ENCODE data around the gene KCNK18.
"Not testable (repeated sequence)": the region's sequence is repeated elsewhere in the genome, so short reads cannot be mapped to it uniquely, and the experiment has no call there.

Gene KCNK18

DNA sequence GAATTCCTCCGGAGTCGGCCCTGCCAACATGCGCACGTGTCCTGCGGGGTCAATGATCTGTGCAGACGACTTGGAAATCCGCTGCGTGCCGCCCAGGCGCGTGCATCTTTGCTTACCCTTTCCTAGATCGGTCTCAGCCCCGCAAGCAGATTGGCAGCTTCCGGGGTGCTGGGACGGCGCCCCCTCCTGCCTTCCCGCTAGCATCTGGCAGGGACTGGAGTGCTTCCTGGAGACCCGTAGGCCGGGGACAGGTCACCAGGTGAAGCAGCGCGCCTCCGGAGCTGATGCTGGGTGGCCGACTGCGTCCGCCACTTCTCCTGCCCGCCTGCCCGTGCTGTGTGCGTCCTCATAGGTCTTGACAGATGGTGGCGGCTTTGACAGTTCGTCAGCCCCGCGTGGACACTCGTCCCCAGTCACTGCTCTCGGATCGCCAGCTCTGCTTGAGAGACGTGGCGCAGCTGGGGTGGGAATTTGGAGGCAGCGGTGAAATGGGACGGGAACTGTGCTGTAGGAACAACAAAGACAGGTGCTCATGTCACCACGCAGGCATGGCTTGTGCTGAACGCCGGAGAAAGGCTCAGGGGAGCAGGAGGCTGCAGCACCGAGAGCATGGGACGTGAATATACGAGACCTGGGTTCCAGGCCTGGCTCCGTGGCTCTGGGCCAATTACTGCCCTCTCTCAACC lies 21.9 kb upstream of the KCNK18 start:
- TF ChIP-seq CTCF (IDR thresholded peaks at IDR 0.05) = peak; percentile 20
- no peaks in the 10 kb centered on the region for H3K9me3 ChIP-seq
- peak overlapping the region; percentile 58 for H3K27ac ChIP-seq
- H3K4me3 ChIP-seq (ENCODE audit: low read depth in 1 of 2, low read length in 1 of 2) = peak overlapping the region; percentile 71 to 74
- no peaks in the 10 kb centered on the region for H3K36me3 ChIP-seq
- peaks cover 15 to 21% of the 10 kb centered on the region in 2 experiments for H3K4me1 ChIP-seq (ENCODE audit: control insufficient read depth in 1 of 2, insufficient read depth in 1 of 2, low read depth in 1 of 2, low read length in 1 of 2)
- H3K27me3 ChIP-seq = peaks cover 76% of the 10 kb centered on the region

GRCh38 chr10:117175901-117176534 lies 21.3 kb upstream of the KCNK18 start:
- Histone ChIP-seq H3K9me3 (no peaks in the 10 kb centered on the region), H3K27me3 (peaks cover 76% of the 10 kb centered on the region), H3K4me1 (ENCODE audit: control insufficient read depth in 1 of 2, insufficient read depth in 1 of 2, low read depth in 1 of 2, low read length in 1 of 2) (peaks cover 15 to 21% of the 10 kb centered on the region in 2 experiments), H3K4me3 (ENCODE audit: low read depth in 1 of 2, low read length in 1 of 2) (peak overlapping the region; percentile 71 to 74), H3K36me3 (no peaks in the 10 kb centered on the region), H3K27ac (peak overlapping the region; percentile 58)
- TF ChIP-seq CTCF (IDR thresholded peaks at IDR 0.05) = peak; percentile 72

- no peaks in the 10 kb centered on the region for H3K9me3 ChIP-seq
- no peak for TF ChIP-seq CTCF (IDR thresholded peaks at IDR 0.05)
- peaks cover 15 to 21% of the 10 kb centered on the region in 2 experiments for H3K4me1 ChIP-seq (ENCODE audit: control insufficient read depth in 1 of 2, insufficient read depth in 1 of 2, low read depth in 1 of 2, low read length in 1 of 2)
- H3K4me3 ChIP-seq (ENCODE audit: low read depth in 1 of 2, low read length in 1 of 2) = no peak overlapping the region
- no peak overlapping the region for H3K27ac ChIP-seq
- H3K27me3 ChIP-seq = peaks cover 72% of the 10 kb centered on the region
- no peaks in the 10 kb centered on the region for H3K36me3 ChIP-seq
Observed at GRCh38 chr10:117178190-117178589, 19.1 kb upstream of the KCNK18 start.

GRCh38 chr10:117184296-117184695 lies 13.0 kb upstream of the KCNK18 start:
- no peaks in the 10 kb centered on the region for H3K36me3 ChIP-seq
- H3K4me1 ChIP-seq (ENCODE audit: control insufficient read depth in 1 of 2, insufficient read depth in 1 of 2, low read depth in 1 of 2, low read length in 1 of 2) = peaks cover 12 to 17% of the 10 kb centered on the region in 2 experiments
- no peak overlapping the region for H3K27ac ChIP-seq
- no peak for TF ChIP-seq CTCF (IDR thresholded peaks at IDR 0.05)
- no peak overlapping the region for H3K4me3 ChIP-seq (ENCODE audit: low read depth in 1 of 2, low read length in 1 of 2)
- no peaks in the 10 kb centered on the region for H3K9me3 ChIP-seq
- peaks cover 53% of the 10 kb centered on the region for H3K27me3 ChIP-seq

GRCh38 chr10:117184821-117185220 lies 12.5 kb upstream of the KCNK18 start:
- Histone ChIP-seq H3K9me3 (no peaks in the 10 kb centered on the region), H3K36me3 (no peaks in the 10 kb centered on the region), H3K27ac (no peak overlapping the region), H3K4me3 (ENCODE audit: low read depth in 1 of 2, low read length in 1 of 2) (no peak overlapping the region), H3K27me3 (peaks cover 47% of the 10 kb centered on the region), H3K4me1 (ENCODE audit: control insufficient read depth in 1 of 2, insufficient read depth in 1 of 2, low read depth in 1 of 2, low read length in 1 of 2) (peaks cover 12 to 17% of the 10 kb centered on the region in 2 experiments)
- no peak for TF ChIP-seq CTCF (IDR thresholded peaks at IDR 0.05)

DNA sequence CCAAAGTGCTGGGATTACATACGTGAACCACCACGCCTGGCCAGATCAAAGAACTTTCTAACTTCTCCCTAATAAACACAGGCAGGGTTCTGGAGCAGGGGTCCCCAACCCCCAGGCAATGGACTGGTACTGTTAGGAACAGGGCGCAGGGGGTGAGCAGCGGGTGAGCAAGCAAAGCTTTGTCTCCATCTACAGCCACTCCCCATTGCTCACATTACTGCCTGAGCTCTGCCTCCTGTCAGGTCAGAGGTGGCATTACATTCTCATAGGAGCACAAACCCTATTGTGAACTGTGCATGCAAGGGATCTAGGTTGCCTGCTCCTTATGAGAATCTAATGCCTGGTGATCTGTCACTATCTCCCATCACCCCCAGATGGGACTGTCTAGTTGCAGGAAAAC lies 11.5 kb upstream of the KCNK18 start:
- peaks cover 12 to 17% of the 10 kb centered on the region in 2 experiments for H3K4me1 ChIP-seq (ENCODE audit: control insufficient read depth in 1 of 2, insufficient read depth in 1 of 2, low read depth in 1 of 2, low read length in 1 of 2)
- not testable (repeated sequence) for H3K27ac ChIP-seq; H3K36me3 ChIP-seq; H3K4me3 ChIP-seq (ENCODE audit: low read depth in 1 of 2, low read length in 1 of 2); H3K9me3 ChIP-seq
- peaks cover 37% of the 10 kb centered on the region for H3K27me3 ChIP-seq
